HG03432 (cell line): ENCODE data around the gene ATXN1L.
A peak's percentile ranks its signal among the peaks of the same experiment; 100 is the strongest.
"Not testable (repeated sequence)": the region's sequence is repeated elsewhere in the genome, so short reads cannot be mapped to it uniquely, and the experiment has no call there.

Experiments
- ATAC-seq: cut with Tn5 transposase; IDR thresholded peaks from one replicate; pipeline ENCODE4 v1.9.1; 2021; ENCODE audit warnings: mild to moderate bottlenecking, moderate library complexity; ENCODE audit not compliant: unreplicated experiment

Gene ATXN1L

DNA sequence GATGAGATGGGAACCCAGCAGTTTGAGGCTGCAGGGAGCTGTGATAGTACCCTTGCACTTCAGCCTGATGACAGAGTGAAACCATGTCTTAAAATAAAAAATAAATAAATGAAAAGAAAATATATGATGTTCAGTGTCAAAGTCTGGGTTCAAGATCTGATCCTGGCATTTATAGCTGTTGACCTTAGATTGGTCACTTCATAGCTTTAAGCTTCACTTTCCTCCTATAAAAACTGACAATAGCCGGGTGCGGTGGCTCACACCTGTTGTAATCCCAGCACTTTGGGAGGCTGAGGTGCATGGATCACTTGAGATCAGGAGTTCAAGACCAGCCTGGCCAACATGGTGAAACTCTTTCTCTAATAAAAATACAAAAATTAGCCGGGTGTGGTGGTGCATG, 43.4 kb downstream of the ATXN1L start:
- no peak for ATAC-seq

DNA sequence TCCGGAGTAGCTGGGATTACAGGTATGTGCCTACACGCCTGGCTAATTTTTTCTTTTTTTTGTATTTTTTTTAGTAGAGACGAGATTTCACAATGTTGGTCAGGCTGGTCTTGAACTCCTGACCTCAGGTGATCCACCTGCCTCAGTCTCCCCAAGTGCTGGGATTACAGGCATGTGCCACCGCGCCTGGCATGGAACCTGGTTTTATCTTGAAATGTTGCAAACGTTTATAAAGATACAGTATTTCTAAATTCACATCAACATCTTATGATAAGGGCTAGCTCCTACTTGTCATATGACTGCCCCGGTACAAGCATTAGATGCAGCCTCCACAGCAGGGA, 48.1 kb downstream of the ATXN1L start:
- ATAC-seq: no peak

- ATAC-seq: peak; percentile 25
Observed at GRCh38 chr16:71894229-71894920, 48.6 kb downstream of the ATXN1L start.

DNA sequence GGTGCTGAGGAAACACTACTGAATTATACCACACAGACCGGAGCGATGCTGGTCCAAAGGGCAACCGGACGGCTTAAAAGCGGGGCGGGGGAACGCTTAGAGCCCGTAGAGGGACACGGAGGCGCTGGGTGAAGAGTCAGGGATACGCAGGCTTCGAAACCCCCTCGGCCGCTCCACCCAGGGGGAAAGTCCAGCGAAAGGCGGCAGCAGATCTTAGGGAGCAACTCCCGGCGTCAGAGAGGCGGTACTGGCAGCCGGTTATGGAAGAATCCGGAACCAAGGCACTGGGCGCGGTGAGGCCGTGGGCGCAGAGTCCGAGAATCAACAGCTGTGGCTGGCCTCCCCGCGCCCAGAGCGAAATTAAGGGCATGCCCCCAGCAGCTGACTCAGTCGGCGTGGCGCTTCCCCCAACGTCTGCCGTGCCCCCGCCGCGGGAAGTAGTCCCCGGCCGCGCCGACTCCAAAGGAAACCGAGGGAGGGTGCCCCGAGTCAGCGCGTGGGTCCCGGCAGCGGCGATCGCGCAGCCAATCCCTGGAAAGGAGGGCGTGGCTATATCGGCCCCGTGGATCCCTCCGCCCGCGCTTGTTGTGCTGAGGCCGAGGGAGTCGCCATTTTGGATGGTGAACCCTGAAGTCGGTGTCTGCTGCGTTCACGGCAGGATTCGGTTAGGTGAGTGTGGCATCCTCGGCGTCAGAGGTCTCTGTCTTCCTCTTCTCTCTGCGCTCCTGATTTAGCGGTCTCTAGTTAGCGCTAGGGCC, 49.3 kb downstream of the ATXN1L start, which contains the start of gene IST1:
IST1 (plus strand) TSS at position 611 of the 758 bp plus-strand sequence. CDS start 20,110 bp downstream, outside the sequence.
- ATAC-seq: peak; percentile 85

- peak; percentile 27 for ATAC-seq
Observed at GRCh38 chr16:71895679-71896365, 50.0 kb downstream of the ATXN1L start.

GRCh38 chr16:71896764-71897368, 51.1 kb downstream of the ATXN1L start:
- ATAC-seq: no peak

DNA sequence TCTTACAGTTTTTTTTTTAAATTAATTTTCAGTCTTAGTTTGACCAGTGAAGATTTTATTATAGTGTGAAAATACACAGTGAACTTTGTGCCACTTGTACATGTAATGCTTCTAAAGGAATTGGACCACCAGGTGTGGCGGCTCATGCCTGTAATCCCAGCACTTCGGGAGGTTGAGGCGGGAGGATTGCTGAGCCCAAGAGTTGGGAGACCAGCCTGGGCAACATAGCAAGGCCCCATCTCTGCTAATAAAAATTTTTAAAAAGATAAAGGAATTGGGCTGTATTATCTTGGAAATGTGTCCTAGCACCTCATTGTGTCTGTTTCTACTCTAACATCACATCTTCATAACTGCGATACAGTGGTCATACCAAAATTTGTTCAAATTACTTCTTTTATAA, 53.4 kb downstream of the ATXN1L start:
- ATAC-seq: no peak

- ATAC-seq: no peak
Observed at GRCh38 chr16:71902656-71903365, 57.0 kb downstream of the ATXN1L start.

- ATAC-seq: no peak
Observed at GRCh38 chr16:71903608-71904007, 57.8 kb downstream of the ATXN1L start.

GRCh38 chr16:71904239-71904638, 58.5 kb downstream of the ATXN1L start:
- ATAC-seq: no peak

- ATAC-seq: not testable (repeated sequence)
Observed at GRCh38 chr16:71905765-71906164, 60.0 kb downstream of the ATXN1L start.
